Loucy (cell line): ENCODE measurements around the gene TDRD3.

Experiments
- H2AFZ ChIP-seq: fragments of 200-600 bp; sonication (generic); 2 replicates; pipeline ENCODE4 v1.6.0; 2016; ENCODE audit warnings: antibody characterized with exemption, mild to moderate bottlenecking, low read length, moderate library complexity
- H3F3A ChIP-seq: fragments of 200-600 bp; 2 replicates; pipeline ENCODE4 v1.6.0; 2016; ENCODE audit warnings: antibody characterized with exemption, low read depth, mild to moderate bottlenecking
- H3K27me3 ChIP-seq: fragments of 200-600 bp; sonication (generic); 2 replicates; pipeline ENCODE4 v1.6.1; 2014; ENCODE audit warnings: low read length, mild to moderate bottlenecking; ENCODE audit not compliant: insufficient read depth, poor library complexity, severe bottlenecking
- H3K36me3 ChIP-seq: fragments of 200-600 bp; sonication (generic); 2 replicates; pipeline ENCODE4 v1.6.1; 2016; ENCODE audit warnings: low read length; ENCODE audit not compliant: insufficient read depth
- H3K4me1 ChIP-seq: fragments of 200-600 bp; sonication (generic); 2 replicates; pipeline ENCODE4 v1.5.1; 2014; ENCODE audit warnings: low read length, mild to moderate bottlenecking; ENCODE audit not compliant: insufficient read depth, poor library complexity, severe bottlenecking
- H3K4me2 ChIP-seq: fragments of 200-600 bp; sonication (generic); 2 replicates; pipeline ENCODE4 v1.6.0; 2014; ENCODE audit warnings: antibody characterized with exemption, low read length, low read depth, mild to moderate bottlenecking; ENCODE audit not compliant: poor library complexity, severe bottlenecking
- H3K4me3 ChIP-seq: fragments of 200-600 bp; sonication (generic); 2 replicates; pipeline ENCODE4 v1.5.1; 2014; ENCODE audit warnings: low read length, mild to moderate bottlenecking, mixed read lengths; ENCODE audit not compliant: poor library complexity, severe bottlenecking
- H3K79me2 ChIP-seq: fragments of 200-600 bp; sonication (generic); 2 replicates; pipeline ENCODE4 v1.6.1; 2014; ENCODE audit warnings: low read length; ENCODE audit not compliant: insufficient read depth
- H3K9ac ChIP-seq: fragments of 200-600 bp; sonication (generic); 2 replicates; pipeline ENCODE4 v1.6.0; 2014; ENCODE audit warnings: mild to moderate bottlenecking, low read depth, low read length, moderate library complexity; ENCODE audit not compliant: poor library complexity, severe bottlenecking
- H3K9me2 ChIP-seq: fragments of 200-600 bp; sonication (generic); replicated peaks from 2 replicates; pipeline ENCODE4 v1.6.1; 2016; ENCODE audit warnings: low read depth, low read length, mixed read lengths
- H3K9me3 ChIP-seq: fragments of 200-600 bp; sonication (generic); 2 replicates; pipeline ENCODE4 v1.6.1; 2014; ENCODE audit warnings: mild to moderate bottlenecking, antibody characterized with exemption, low read length, low read depth; ENCODE audit not compliant: insufficient read depth
- H4K20me1 ChIP-seq: fragments of 200-600 bp; sonication (generic); 2 replicates; pipeline ENCODE4 v1.6.0; 2014; ENCODE audit warnings: antibody characterized with exemption, low read length, mild to moderate bottlenecking; ENCODE audit not compliant: insufficient read depth, poor library complexity, severe bottlenecking
- CTCF ChIP-seq: fragments of 200-600 bp; sonication (generic); conservative IDR thresholded peaks from 2 replicates; pipeline ENCODE4 v1.5.1; 2014; ENCODE audit warnings: mild to moderate bottlenecking, antibody characterized with exemption, low read length
- EZH2phosphoT487 ChIP-seq: fragments of 200-600 bp; IDR thresholded peaks from 2 replicates; pipeline ENCODE4 v1.6.1; 2018; ENCODE audit warnings: antibody characterized with exemption, mild to moderate bottlenecking, moderate library complexity, borderline replicate concordance

TDRD3 gene

GRCh38 chr13:60584976-60585375 lies 188.0 kb downstream of the TDRD3 start:
- Histone ChIP-seq H3K4me2 (no peak overlapping the region), H2AFZ (no peak overlapping the region), H3K4me3 (no peak overlapping the region), H3K9me3 (no peaks in the 10 kb centered on the region), H3K4me1 (peaks cover 4% of the 10 kb centered on the region), H3K36me3 (no peaks in the 10 kb centered on the region), H3K9ac (no peak overlapping the region), H3K27me3 (no peaks in the 10 kb centered on the region), H3K79me2 (no peaks in the 10 kb centered on the region), H3F3A (no peaks in the 10 kb centered on the region), H3K9me2 (no peaks in the 10 kb centered on the region), H4K20me1 (no peaks in the 10 kb centered on the region)
- no peak for TF ChIP-seq EZH2phosphoT487
- no peak for TF ChIP-seq CTCF

GRCh38 chr13:60590800-60591747 lies 194.1 kb downstream of the TDRD3 start:
- Histone ChIP-seq H3K9me3 (no peaks in the 10 kb centered on the region), H3K4me2 (peak overlapping the region; percentile 38), H4K20me1 (no peaks in the 10 kb centered on the region), H3K4me3 (no peak overlapping the region), H3K27me3 (no peaks in the 10 kb centered on the region), H3K4me1 (peaks cover 5% of the 10 kb centered on the region), H2AFZ (no peak overlapping the region), H3K79me2 (no peaks in the 10 kb centered on the region), H3K9ac (no peak overlapping the region), H3F3A (no peaks in the 10 kb centered on the region), H3K9me2 (no peaks in the 10 kb centered on the region), H3K36me3 (no peaks in the 10 kb centered on the region)
- TF ChIP-seq CTCF = no peak

GRCh38 chr13:60603049-60603448 lies 206.0 kb downstream of the TDRD3 start:
- H4K20me1 ChIP-seq = no peaks in the 10 kb centered on the region
- H3K4me3 ChIP-seq = no peak overlapping the region
- no peaks in the 10 kb centered on the region for H3K27me3 ChIP-seq
- H3K9ac ChIP-seq = no peak overlapping the region
- no peaks in the 10 kb centered on the region for H3K4me1 ChIP-seq
- no peak overlapping the region for H3K4me2 ChIP-seq
- no peaks in the 10 kb centered on the region for H3K79me2 ChIP-seq
- no peaks in the 10 kb centered on the region for H3K9me2 ChIP-seq
- no peaks in the 10 kb centered on the region for H3K36me3 ChIP-seq
- no peaks in the 10 kb centered on the region for H3F3A ChIP-seq
- H2AFZ ChIP-seq = no peak overlapping the region
- TF ChIP-seq CTCF (no peak), EZH2phosphoT487 (no peak)
- H3K9me3 ChIP-seq = no peaks in the 10 kb centered on the region
